GM21526 (cell line): Measurements from ENCODE around the gene MSANTD7.
"Not testable (repeated sequence)": the region's sequence is repeated elsewhere in the genome, so short reads cannot be mapped to it uniquely, and the experiment has no call there.

Experiments
- ATAC-seq: cut with Tn5 transposase; IDR thresholded peaks from one replicate; pipeline ENCODE4 v1.9.1; 2021; ENCODE audit warnings: moderate library complexity; ENCODE audit not compliant: unreplicated experiment, low FRiP score

Gene MSANTD7

GRCh38 chr10:14837003-14837756 lies 926 bp upstream of the MSANTD7 start:
- ATAC-seq = no peak

GRCh38 chr10:14838582-14839304 lies 637 bp downstream of the MSANTD7 start:
- ATAC-seq = no peak

DNA sequence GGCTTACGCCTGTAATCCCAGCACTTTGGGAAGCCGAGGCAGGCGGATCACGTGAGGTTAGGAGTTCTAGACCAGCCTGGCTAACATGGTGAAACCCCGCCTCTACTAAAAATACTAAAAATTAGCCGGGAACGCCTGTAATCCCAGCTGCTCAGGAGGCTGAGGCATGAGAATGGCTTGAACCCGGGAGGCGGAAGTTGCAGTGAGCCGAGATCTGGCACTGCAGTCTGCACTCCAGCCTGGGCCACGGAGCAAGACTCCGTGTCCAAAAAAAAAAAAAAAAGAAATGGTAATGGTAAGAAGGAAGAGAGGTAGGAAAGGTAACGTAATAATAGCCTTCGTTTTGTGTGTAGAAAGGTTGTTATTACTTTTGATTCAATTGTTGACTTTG lies 1.2 kb downstream of the MSANTD7 start:
- no peak for ATAC-seq

- no peak for ATAC-seq
Measured at GRCh38 chr10:14840178-14840577, 2.1 kb downstream of the MSANTD7 start.

GRCh38 chr10:14843327-14843988 lies 5.4 kb downstream of the MSANTD7 start:
- no peak for ATAC-seq

GRCh38 chr10:14844948-14845347 lies 6.8 kb downstream of the MSANTD7 start:
- no peak for ATAC-seq

GRCh38 chr10:14852236-14852635 lies 14.1 kb downstream of the MSANTD7 start:
- ATAC-seq = no peak

GRCh38 chr10:14855453-14855852 lies 17.3 kb downstream of the MSANTD7 start:
- ATAC-seq = no peak

DNA sequence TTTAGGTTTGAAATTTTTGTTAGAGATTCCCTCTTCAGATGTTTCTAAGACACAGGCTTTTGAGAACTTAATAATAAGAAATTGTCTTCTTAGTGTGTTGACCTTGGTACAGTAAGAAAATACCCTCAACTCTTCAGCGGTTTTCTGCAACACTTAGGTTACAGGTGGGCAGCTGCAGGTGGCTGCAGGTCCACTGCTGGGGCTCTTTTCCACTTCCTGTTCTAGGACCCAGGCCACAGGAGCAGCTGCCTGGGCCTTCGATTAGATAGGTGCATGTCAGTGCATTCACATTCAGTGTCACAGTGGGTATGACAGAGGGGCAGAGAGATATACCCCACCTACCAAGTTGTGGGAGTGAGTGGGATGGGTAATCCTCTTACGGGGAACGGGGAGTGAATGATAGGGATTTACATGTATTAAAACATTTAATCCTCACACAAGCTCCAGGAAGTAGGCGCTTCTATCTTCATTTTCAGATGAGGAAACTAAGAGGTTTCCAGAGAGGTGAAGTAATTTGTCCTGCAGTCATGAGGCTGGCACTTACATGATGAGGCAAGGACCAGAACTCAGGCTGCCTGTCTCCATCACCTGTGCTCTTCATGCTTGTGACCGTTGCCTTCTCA lies 20.3 kb downstream of the MSANTD7 start:
- no peak for ATAC-seq

DNA sequence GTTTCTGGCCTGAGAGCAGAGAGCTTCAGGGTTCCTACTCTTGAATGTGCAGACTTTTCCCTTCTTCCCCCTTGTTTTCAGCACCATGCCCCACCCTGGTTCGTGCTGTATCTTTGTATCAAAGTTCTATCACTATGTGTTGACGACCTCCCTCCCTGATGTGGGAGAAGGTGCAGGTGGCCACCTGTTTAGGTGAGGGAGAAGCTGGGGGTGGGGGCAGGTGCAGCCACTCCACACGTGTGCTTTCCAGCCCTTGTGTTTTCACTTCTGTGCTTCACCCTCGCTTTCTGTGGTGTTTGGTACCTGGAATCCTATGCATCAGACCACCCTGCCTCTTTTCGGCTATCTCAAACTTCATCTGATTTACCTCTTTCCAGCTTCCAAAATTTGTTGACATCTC lies 20.9 kb downstream of the MSANTD7 start:
- ATAC-seq = no peak

GRCh38 chr10:14859775-14860174 lies 21.7 kb downstream of the MSANTD7 start:
- no peak for ATAC-seq

GRCh38 chr10:14860791-14861190 lies 22.7 kb downstream of the MSANTD7 start:
- no peak for ATAC-seq

- ATAC-seq = not testable (repeated sequence)
Measured at GRCh38 chr10:14864466-14864865, 26.4 kb downstream of the MSANTD7 start.

DNA sequence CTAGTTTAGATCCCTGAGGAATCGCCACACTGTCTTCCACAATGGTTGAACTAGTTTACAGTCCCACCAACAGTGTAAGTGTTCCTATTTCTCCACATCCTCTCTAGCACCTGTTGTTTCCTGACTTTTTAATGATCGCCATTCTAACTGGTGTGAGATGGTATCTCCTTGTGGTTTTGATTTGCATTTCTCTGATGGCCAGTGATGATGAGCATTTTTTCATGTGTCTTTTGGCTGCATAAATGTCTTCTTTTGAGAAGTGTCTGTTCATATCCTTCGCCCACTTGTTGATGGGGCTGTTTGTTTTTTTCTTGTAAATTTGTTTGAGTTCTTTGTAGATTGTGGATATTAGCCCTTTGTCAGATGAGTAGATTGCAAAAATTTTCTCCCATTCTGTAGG lies 26.8 kb downstream of the MSANTD7 start:
- not testable (repeated sequence) for ATAC-seq

DNA sequence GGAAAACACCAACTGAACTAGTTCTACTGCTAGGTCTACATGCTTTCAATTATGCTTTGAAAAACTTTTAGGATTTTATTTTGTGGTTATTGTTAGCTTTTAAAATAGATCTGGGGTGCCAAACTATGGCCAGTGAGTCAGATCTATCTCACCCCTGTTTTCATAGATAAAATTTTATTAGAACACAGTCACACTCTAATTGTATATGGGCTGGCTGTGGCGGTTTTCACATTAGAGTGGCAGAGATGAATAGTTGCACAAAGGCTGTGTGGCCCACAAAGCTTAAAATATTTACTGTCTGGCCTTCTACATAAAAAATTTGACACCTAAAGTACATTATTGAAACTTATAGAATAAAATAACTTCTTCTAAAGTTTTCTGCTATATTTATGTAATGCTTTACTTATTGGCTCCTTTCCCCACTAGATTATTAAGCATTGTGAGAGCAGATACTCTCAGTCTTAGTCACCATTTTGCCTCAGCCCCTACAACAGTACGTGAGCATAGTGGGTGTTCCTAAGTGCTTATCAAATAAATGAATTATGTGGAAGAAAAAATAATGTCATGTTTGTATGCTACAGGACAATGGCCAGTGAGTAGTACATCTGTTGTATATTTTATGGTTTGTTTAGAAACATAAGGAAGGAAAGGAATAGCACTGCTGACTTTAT lies 35.1 kb downstream of the MSANTD7 start:
- peak; percentile 45 for ATAC-seq

DNA sequence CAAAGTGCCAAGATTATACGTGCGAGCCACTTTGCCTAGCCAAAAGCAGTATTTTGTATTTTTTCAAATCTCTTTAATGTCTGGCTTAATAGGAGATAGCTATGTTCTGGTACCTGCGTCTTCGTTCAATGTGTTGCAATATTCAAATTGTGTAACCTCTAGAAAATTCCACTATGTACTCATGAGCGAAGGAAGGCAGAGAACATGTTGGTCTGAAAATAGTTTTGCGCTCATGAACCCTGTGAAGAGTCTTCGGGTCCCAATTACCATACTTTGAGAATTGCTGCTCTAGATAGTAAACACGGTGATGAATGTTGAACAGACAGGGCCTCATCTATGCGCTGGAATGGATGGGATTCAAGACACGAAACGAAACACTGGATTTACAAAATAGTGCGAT lies 37.8 kb downstream of the MSANTD7 start:
- no peak for ATAC-seq

DNA sequence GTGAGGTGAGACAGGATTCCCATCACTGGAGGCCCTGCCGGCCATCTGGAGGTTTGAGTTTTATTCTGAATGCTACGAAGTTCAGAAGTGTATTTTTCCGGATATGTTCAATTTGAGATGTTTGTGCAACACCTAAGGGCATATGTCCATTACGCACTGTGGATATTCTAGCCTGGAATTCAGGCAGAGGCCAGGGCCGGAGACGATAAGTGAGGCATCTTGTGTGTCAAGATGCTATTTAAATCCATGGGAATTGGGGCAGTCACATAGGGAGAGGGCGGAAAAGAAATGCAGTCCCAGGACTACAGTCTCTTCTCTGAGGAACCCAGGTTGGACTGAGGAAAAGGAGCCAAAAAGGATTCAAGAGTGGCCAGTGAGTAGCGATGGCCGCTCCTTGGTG lies 38.7 kb downstream of the MSANTD7 start:
- ATAC-seq = no peak

- peak; percentile 89 for ATAC-seq
Measured at GRCh38 chr10:14878266-14879123, 40.4 kb downstream of the MSANTD7 start, which contains the start of gene SUV39H2. TSS of gene SUV39H2 (plus strand) at chr10:14878866. CDS start at chr10:14878889, 23 bp downstream.

- peak; percentile 0 for ATAC-seq
Measured at GRCh38 chr10:14879124-14879927, 41.2 kb downstream of the MSANTD7 start.
